SK-N-SH treated with all-trans-retinoic acid at 6 μM for 48 hours (cell line): ENCODE results near the gene TDRD7.

Source experiments
- BACH2 ChIP-seq: fragments of 250-450 bp; sonication (Bioruptor Pico); IDR thresholded peaks from 2 replicates; pipeline ENCODE4 v1.9.0; 2021; ENCODE audit warnings: mild to moderate bottlenecking, borderline replicate concordance
- CREB5 ChIP-seq: fragments of 250-450 bp; sonication (Bioruptor Pico); IDR thresholded peaks from 2 replicates; pipeline ENCODE4 v1.5.1; 2020; ENCODE audit warnings: low read depth, mild to moderate bottlenecking, moderate library complexity
- PPARA ChIP-seq: fragments of 250-450 bp; sonication (Bioruptor Pico); IDR thresholded peaks from 2 replicates; pipeline ENCODE4 v1.5.0; 2020; ENCODE audit warnings: mild to moderate bottlenecking, borderline replicate concordance
- TCF4 ChIP-seq: fragments of 250-450 bp; sonication (Bioruptor Pico); IDR thresholded peaks from 2 replicates; pipeline ENCODE4 v1.8.0; 2021; ENCODE audit warnings: mild to moderate bottlenecking, moderate library complexity, borderline replicate concordance
- ZC3H10 ChIP-seq: fragments of 250-450 bp; sonication (Bioruptor Pico); IDR thresholded peaks from 2 replicates; pipeline ENCODE4 v1.5.1; 2021; ENCODE audit warnings: mild to moderate bottlenecking, moderate library complexity
- ZFP30 ChIP-seq: fragments of 450-650 bp; formaldehyde crosslinking; IDR thresholded peaks from 2 replicates; pipeline ENCODE4 v1.5.0; 2022; ENCODE audit warnings: mild to moderate bottlenecking, moderate library complexity
- ZNF565 ChIP-seq: fragments of 450-650 bp; formaldehyde crosslinking; conservative IDR thresholded peaks from 2 replicates; pipeline ENCODE4 v1.5.0; 2020; ENCODE audit warnings: low read depth, mild to moderate bottlenecking, moderate library complexity
- ZNF70 ChIP-seq: fragments of 450-650 bp; formaldehyde crosslinking; IDR thresholded peaks from 2 replicates; pipeline ENCODE4 v1.5.0; 2020; ENCODE audit warnings: mild to moderate bottlenecking, moderate library complexity
- ZNF8 ChIP-seq: fragments of 450-650 bp; formaldehyde crosslinking; IDR thresholded peaks from 2 replicates; pipeline ENCODE4 v1.5.0; 2020; ENCODE audit warnings: mild to moderate bottlenecking, moderate library complexity
- TF ChIP-seq, protein P1 (sequence below): fragments of 250-450 bp; sonication (Bioruptor Pico); IDR thresholded peaks from 2 replicates; pipeline ENCODE4 v1.8.0; 2020; ENCODE audit warnings: mild to moderate bottlenecking, moderate library complexity, borderline replicate concordance

GRCh38 chr9:97431044-97431441, 19.1 kb downstream of the TDRD7 start:
- TF ChIP-seq PPARA (CRISPR knock-in tag), result no peak
- TF ChIP-seq ZNF70 (CRISPR knock-in tag), result no peak
- TF ChIP-seq ZNF8 (CRISPR knock-in tag), result no peak
- no peak for TF ChIP-seq TCF4 (CRISPR knock-in tag)
- TF ChIP-seq CREB5 (CRISPR knock-in tag), result no peak
- TF ChIP-seq BACH2 (CRISPR knock-in tag), result no peak
- TF ChIP-seq, protein P1, sequence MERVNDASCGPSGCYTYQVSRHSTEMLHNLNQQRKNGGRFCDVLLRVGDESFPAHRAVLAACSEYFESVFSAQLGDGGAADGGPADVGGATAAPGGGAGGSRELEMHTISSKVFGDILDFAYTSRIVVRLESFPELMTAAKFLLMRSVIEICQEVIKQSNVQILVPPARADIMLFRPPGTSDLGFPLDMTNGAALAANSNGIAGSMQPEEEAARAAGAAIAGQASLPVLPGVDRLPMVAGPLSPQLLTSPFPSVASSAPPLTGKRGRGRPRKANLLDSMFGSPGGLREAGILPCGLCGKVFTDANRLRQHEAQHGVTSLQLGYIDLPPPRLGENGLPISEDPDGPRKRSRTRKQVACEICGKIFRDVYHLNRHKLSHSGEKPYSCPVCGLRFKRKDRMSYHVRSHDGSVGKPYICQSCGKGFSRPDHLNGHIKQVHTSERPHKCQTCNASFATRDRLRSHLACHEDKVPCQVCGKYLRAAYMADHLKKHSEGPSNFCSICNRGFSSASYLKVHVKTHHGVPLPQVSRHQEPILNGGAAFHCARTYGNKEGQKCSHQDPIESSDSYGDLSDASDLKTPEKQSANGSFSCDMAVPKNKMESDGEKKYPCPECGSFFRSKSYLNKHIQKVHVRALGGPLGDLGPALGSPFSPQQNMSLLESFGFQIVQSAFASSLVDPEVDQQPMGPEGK (CRISPR knock-in tag), result no peak
- no peak for TF ChIP-seq ZFP30
- no peak for TF ChIP-seq ZNF565
- TF ChIP-seq ZC3H10, result no peak
